Smooth muscle cell (in vitro differentiated cells): ENCODE data around the gene ANO1. TPM values are rescaled to one million over a fixed set of nuclear protein-coding genes. Genes with fewer than 3 reads are reported as not detected.

Experiments
- DNase-seq: peaks from one replicate; lab custom pipeline; 2025; ENCODE audit not compliant: unreplicated experiment; lab: John Stamatoyannopoulos, UW
- H2AFZ ChIP-seq: fragments of 200-600 bp; sonication (generic); 2 replicates; pipeline ENCODE4 v1.6.0; 2016; ENCODE audit warnings: antibody characterized with exemption, low read depth, mild to moderate bottlenecking
- H3F3A ChIP-seq: fragments of 200-600 bp; sonication (generic); 2 replicates; pipeline ENCODE4 v1.6.0; 2017; ENCODE audit warnings: antibody characterized with exemption, low read depth
- H3K27ac ChIP-seq: fragments of 200-600 bp; sonication (generic); 2 replicates; pipeline ENCODE4 v1.5.1; 2016; ENCODE audit warnings: low read depth, mild to moderate bottlenecking
- H3K27me3 ChIP-seq: fragments of 200-600 bp; sonication (generic); 2 replicates; pipeline ENCODE4 v1.6.1; 2016; ENCODE audit warnings: low read depth, mild to moderate bottlenecking
- H3K36me3 ChIP-seq: fragments of 200-600 bp; sonication (generic); 2 replicates; pipeline ENCODE4 v1.5.1; 2016; ENCODE audit warnings: low read depth
- H3K4me1 ChIP-seq: fragments of 200-600 bp; sonication (generic); 2 replicates; pipeline ENCODE4 v1.5.1; 2016; ENCODE audit warnings: low read depth
- H3K4me2 ChIP-seq: fragments of 200-600 bp; sonication (generic); 2 replicates; pipeline ENCODE4 v1.6.0; 2016; ENCODE audit warnings: mild to moderate bottlenecking
- H3K4me3 ChIP-seq: fragments of 200-600 bp; sonication (generic); 2 replicates; pipeline ENCODE4 v1.5.1; 2016; ENCODE audit warnings: mild to moderate bottlenecking
- H3K79me2 ChIP-seq: fragments of 200-600 bp; sonication (generic); 2 replicates; pipeline ENCODE4 v1.6.0; 2016; ENCODE audit warnings: low read depth, mild to moderate bottlenecking
- H3K9ac ChIP-seq: fragments of 200-600 bp; sonication (generic); 2 replicates; pipeline ENCODE4 v1.6.0; 2016; ENCODE audit warnings: low read depth
- H3K9me3 ChIP-seq: fragments of 200-600 bp; sonication (generic); replicated peaks from 2 replicates; pipeline ENCODE4 v1.5.1; 2016; ENCODE audit warnings: low read depth
- H4K20me1 ChIP-seq: fragments of 200-600 bp; sonication (generic); 2 replicates; pipeline ENCODE4 v1.6.0; 2016; ENCODE audit warnings: low read depth
- WGBS: methylation state at CpG from one replicate; pipeline ENCODE4 v1.1.7; 2016; ENCODE audit warnings: low lambda C conversion rate; 5-methylcytosine and 5-hydroxymethylcytosine counted together
- polyA plus RNA-seq: library from polyadenylated mRNA; unstranded; fragments of >200 nt; fragmentation: Nextera tagmentation; extraction: Ambion mirVana; gene quantifications from 2 replicates; pipeline ENCODE4 v1.2.1, GENCODE V29; 2016
- total RNA-seq: library from RNA; depleted of rRNA; stranded (reverse); fragments of >200 nt; gene quantifications from 2 replicates; pipeline ENCODE4 v1.2.3, GENCODE V29; 2014
- TF ChIP-seq, protein P1 (sequence below): fragments of 200-600 bp; sonication (generic); IDR thresholded peaks from 2 replicates; pipeline ENCODE4 v1.5.1; 2017; ENCODE audit warnings: borderline replicate concordance, mild to moderate bottlenecking, antibody characterized with exemption; ENCODE audit not compliant: insufficient read depth, poor library complexity, severe bottlenecking

ANO1 gene
- total and polyA plus RNA-seq, 2 experiments from 2014 or later, result 93.4 to 133 TPM

DNA sequence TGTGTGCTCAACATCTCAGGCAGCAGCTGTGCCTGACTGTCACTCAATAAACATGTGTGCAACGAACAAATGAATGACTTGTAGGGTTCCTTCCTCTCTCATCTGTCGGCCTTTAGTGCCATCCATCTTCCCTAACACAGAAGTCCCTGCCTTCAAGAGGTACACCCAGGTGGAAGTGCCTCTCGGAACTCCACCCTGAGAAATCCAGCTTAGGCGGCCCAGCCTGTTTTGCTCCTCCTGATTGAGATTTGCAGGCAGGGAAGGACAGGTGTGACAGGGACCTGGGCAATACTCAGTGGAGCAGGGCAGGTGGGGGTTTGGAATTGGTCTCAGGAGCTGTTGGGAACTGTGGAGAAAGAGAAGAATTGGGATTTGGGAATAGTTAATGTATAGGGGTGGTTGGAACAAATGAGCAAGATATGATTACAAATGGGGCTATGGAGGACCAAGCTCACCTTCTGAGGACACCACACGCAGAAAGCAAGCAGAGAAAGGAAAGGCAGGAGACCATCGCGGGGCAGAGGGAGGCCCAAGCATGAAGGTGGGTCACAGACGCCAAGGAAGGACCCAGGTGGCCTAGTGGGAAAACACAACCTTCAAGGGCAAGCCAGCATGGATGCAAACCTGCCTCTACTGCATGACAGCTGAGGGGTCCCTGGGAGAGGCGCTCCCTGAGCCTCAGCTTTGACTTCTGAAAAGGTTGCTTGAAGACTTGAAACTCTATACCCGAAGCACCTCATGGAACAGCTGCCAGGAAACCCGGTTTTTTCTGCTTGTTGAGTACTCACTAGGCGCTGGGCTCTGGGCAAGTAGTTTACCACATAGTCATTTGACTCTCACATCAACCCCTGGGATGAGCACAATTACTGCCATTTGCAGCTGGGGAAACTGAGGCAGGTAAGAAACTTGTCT is 40.9 kb upstream of the ANO1 start:
- Histone ChIP-seq H3F3A (no peaks in the 10 kb centered on the region), H3K4me2 (no peak overlapping the region), H3K27me3 (no peaks in the 10 kb centered on the region), H3K4me1 (no peaks in the 10 kb centered on the region), H3K4me3 (no peak overlapping the region), H3K36me3 (no peaks in the 10 kb centered on the region), H3K9me3 (no peaks in the 10 kb centered on the region), H2AFZ (no peak overlapping the region), H4K20me1 (no peaks in the 10 kb centered on the region), H3K9ac (no peak overlapping the region), H3K27ac (no peak overlapping the region), H3K79me2 (no peaks in the 10 kb centered on the region)
- WGBS, result 87% methylated on average over 12 of the region's 12 CpGs
- TF ChIP-seq, protein P1, sequence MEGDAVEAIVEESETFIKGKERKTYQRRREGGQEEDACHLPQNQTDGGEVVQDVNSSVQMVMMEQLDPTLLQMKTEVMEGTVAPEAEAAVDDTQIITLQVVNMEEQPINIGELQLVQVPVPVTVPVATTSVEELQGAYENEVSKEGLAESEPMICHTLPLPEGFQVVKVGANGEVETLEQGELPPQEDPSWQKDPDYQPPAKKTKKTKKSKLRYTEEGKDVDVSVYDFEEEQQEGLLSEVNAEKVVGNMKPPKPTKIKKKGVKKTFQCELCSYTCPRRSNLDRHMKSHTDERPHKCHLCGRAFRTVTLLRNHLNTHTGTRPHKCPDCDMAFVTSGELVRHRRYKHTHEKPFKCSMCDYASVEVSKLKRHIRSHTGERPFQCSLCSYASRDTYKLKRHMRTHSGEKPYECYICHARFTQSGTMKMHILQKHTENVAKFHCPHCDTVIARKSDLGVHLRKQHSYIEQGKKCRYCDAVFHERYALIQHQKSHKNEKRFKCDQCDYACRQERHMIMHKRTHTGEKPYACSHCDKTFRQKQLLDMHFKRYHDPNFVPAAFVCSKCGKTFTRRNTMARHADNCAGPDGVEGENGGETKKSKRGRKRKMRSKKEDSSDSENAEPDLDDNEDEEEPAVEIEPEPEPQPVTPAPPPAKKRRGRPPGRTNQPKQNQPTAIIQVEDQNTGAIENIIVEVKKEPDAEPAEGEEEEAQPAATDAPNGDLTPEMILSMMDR, result no peak
- DNase-seq, result no peak

DNA sequence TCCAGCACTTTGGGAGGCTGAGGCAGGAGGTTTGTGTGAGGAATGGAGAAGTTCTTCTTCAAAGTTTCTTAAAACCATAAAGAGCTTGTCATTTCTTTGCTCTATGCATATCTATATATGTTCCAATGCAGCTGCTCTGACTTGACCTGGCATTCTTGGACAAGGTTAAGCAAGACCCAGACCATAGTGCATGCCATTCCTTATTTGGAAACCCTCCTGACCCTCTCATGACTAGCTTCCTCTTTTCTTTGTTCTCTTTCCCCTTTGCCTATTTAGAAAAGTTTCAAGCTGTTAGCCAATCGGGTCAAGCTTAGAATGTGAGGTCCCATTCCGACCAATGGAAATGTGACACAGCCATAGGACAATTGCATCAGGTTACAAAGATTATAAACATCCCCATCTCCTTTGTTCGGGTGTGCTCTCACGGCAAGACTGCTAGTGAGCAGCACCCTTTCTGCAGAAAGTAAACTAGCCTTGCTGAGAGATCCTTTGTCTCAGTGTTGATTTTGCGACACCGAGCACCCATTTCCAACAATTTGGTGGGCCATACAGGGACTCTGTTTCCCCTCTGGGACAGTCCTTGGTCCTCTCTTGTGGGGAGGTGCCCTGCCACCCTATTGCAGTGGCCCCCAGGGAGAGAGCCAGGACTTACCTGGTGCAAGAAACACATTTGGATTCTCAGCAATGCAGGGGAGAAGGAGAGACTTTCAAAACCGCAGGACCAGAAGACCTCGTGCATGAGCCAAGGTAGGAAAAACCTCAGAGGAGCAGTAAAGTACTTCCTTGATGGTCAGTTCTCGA is 39.9 kb upstream of the ANO1 start:
- TF ChIP-seq, protein P1, result no peak
- Histone ChIP-seq H3K27ac (no peak overlapping the region), H2AFZ (no peak overlapping the region), H4K20me1 (no peaks in the 10 kb centered on the region), H3F3A (no peaks in the 10 kb centered on the region), H3K4me2 (no peak overlapping the region), H3K27me3 (no peaks in the 10 kb centered on the region), H3K9ac (no peak overlapping the region), H3K9me3 (peaks cover 4% of the 10 kb centered on the region), H3K79me2 (no peaks in the 10 kb centered on the region), H3K36me3 (no peaks in the 10 kb centered on the region), H3K4me3 (no peak overlapping the region), H3K4me1 (no peaks in the 10 kb centered on the region)
- DNase-seq, result no peak
- 91% methylated on average over 9 of the region's 9 CpGs for WGBS

DNA sequence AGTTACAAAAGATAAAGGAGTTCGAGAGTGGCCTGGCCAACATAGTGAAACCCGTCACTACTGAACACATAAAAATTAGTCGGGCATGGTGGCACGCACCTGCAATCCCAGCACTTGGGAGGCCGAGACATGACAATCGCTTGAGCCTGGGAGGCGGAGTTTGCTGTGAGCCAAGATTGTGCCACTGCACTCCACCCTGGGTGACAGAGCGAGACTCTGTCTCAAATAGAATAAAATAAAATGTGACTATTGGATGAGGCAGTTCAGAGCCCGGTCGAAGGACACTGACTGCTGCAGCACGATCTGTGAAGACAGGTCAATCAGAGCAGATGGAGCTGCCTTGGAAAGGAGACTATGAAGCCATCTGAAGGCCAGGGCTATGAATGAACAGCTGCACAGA is 37.7 kb upstream of the ANO1 start:
- no peaks in the 10 kb centered on the region for H3K4me1 ChIP-seq
- no peak overlapping the region for H3K4me2 ChIP-seq
- no peak overlapping the region for H2AFZ ChIP-seq
- no peak overlapping the region for H3K27ac ChIP-seq
- no peaks in the 10 kb centered on the region for H3K79me2 ChIP-seq
- H4K20me1 ChIP-seq, result no peaks in the 10 kb centered on the region
- no peaks in the 10 kb centered on the region for H3K36me3 ChIP-seq
- no peaks in the 10 kb centered on the region for H3F3A ChIP-seq
- no peak for DNase-seq
- H3K9me3 ChIP-seq, result peaks cover 8% of the 10 kb centered on the region
- no peak overlapping the region for H3K4me3 ChIP-seq
- TF ChIP-seq, protein P1, result no peak
- WGBS, result 95% methylated on average over 11 of the region's 11 CpGs
- no peaks in the 10 kb centered on the region for H3K27me3 ChIP-seq
- H3K9ac ChIP-seq, result no peak overlapping the region
